ENCODE data around the gene OSBPL3. TPM values are rescaled to one million over a fixed set of nuclear protein-coding genes. Genes with fewer than 3 reads are reported as not detected.

The OSBPL3 gene
- polyA plus RNA-seq, 1 donor from 2014 or later = 0.26 TPM

DNA sequence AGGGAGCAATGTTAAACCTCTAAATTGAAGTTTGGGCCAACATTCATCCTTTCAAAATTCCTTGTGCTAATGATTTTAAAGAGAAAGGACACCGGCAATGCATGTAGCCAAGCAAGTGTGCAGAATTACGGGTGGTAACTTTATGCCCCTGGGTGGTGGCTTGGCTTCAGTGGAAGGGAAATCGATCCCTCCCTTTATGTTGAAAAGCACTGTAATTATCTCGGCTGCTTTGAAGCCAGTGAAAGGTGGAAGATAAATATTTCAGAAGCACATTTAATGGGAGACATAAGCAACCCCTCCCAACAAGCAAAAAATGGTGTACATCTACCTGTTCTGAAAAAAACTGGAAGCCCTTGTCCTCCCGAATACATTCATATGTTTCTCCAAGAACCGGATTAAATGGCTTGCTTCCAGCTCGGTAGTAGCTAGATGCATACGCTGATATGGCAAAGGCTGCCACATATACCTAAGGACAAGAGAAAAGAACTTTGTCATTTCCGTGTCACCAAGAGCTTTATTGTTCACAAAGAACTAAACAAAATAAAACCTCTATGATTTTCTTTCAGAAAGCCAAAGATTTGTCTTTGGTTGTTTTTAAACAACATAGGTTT lies 149.4 kb downstream of the OSBPL3 start:
- Histone ChIP-seq H3K79me2 (replicated peaks; ENCODE audit: insufficient read depth, low read length) (no peaks in the 10 kb centered on the region), H3K9me3 (ENCODE audit: low read length) (no peaks in the 10 kb centered on the region), H3K4me2 (ENCODE audit: low read length) (no peak overlapping the region), H3K36me3 (ENCODE audit: insufficient read depth, low read length) (no peaks in the 10 kb centered on the region), H3K9ac (ENCODE audit: low read length) (no peak overlapping the region), H3K9me2 (ENCODE audit: insufficient read depth, low read length) (no peaks in the 10 kb centered on the region), H4K20me1 (ENCODE audit: insufficient read depth) (no peaks in the 10 kb centered on the region), H3K27ac (ENCODE audit: low read length) (no peak overlapping the region), H2AFZ (ENCODE audit: low read depth, low read length) (no peak overlapping the region), H3F3A (ENCODE audit: insufficient read depth, low read length, poor library complexity, severe bottlenecking) (no peaks in the 10 kb centered on the region), H3K4me3 (ENCODE audit: low read length) (no peak overlapping the region), H3K27me3 (ENCODE audit: insufficient read depth, low read depth, low read length) (no peaks in the 10 kb centered on the region)
- TF ChIP-seq EP300 (conservative IDR thresholded peaks at IDR 0.05; ENCODE audit: poor library complexity, severe bottlenecking) (no peak), SMC3 (conservative IDR thresholded peaks at IDR 0.05; ENCODE audit: poor library complexity) (no peak), POLR2AphosphoS5 (IDR thresholded peaks at IDR 0.05) (no peak), RAD21 (conservative IDR thresholded peaks at IDR 0.05) (no peak), TAF1 (IDR thresholded peaks at IDR 0.05; ENCODE audit: low read depth) (no peak), MXI1 (conservative IDR thresholded peaks at IDR 0.05; ENCODE audit: poor library complexity, severe bottlenecking) (no peak), EZH2 (IDR thresholded peaks at IDR 0.05; ENCODE audit: borderline replicate concordance, insufficient read depth, low read length, poor library complexity, severe bottlenecking) (no peak)
- TF ChIP-seq, protein P1, sequence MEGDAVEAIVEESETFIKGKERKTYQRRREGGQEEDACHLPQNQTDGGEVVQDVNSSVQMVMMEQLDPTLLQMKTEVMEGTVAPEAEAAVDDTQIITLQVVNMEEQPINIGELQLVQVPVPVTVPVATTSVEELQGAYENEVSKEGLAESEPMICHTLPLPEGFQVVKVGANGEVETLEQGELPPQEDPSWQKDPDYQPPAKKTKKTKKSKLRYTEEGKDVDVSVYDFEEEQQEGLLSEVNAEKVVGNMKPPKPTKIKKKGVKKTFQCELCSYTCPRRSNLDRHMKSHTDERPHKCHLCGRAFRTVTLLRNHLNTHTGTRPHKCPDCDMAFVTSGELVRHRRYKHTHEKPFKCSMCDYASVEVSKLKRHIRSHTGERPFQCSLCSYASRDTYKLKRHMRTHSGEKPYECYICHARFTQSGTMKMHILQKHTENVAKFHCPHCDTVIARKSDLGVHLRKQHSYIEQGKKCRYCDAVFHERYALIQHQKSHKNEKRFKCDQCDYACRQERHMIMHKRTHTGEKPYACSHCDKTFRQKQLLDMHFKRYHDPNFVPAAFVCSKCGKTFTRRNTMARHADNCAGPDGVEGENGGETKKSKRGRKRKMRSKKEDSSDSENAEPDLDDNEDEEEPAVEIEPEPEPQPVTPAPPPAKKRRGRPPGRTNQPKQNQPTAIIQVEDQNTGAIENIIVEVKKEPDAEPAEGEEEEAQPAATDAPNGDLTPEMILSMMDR (IDR thresholded peaks at IDR 0.05; ENCODE audit: poor library complexity, severe bottlenecking) = no peak
- TF ChIP-seq, protein P2, sequence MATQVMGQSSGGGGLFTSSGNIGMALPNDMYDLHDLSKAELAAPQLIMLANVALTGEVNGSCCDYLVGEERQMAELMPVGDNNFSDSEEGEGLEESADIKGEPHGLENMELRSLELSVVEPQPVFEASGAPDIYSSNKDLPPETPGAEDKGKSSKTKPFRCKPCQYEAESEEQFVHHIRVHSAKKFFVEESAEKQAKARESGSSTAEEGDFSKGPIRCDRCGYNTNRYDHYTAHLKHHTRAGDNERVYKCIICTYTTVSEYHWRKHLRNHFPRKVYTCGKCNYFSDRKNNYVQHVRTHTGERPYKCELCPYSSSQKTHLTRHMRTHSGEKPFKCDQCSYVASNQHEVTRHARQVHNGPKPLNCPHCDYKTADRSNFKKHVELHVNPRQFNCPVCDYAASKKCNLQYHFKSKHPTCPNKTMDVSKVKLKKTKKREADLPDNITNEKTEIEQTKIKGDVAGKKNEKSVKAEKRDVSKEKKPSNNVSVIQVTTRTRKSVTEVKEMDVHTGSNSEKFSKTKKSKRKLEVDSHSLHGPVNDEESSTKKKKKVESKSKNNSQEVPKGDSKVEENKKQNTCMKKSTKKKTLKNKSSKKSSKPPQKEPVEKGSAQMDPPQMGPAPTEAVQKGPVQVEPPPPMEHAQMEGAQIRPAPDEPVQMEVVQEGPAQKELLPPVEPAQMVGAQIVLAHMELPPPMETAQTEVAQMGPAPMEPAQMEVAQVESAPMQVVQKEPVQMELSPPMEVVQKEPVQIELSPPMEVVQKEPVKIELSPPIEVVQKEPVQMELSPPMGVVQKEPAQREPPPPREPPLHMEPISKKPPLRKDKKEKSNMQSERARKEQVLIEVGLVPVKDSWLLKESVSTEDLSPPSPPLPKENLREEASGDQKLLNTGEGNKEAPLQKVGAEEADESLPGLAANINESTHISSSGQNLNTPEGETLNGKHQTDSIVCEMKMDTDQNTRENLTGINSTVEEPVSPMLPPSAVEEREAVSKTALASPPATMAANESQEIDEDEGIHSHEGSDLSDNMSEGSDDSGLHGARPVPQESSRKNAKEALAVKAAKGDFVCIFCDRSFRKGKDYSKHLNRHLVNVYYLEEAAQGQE (IDR thresholded peaks at IDR 0.05; ENCODE audit: borderline replicate concordance) = no peak

DNA sequence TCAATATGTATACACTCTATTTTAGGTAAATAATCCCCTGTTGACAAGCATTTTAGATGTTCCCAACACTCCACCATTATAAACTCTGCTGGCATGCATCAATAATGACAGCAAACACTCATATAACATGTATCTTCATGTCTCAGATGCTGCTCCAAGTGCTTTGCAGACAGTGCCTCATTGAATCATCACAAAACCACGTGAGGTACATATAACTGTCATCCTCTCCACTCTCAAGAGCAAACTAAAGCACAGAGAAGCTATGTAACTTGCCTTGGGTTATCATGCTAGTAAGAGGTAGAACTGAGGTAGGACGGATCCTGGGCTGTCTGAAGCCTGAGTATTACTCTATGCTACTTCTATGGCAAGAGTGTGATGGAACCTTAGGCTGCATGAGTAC lies 150.2 kb downstream of the OSBPL3 start:
- H3K9ac ChIP-seq (ENCODE audit: low read length) = no peak overlapping the region
- no peaks in the 10 kb centered on the region for H3K36me3 ChIP-seq (ENCODE audit: insufficient read depth, low read length)
- H3K9me2 ChIP-seq (ENCODE audit: insufficient read depth, low read length) = no peaks in the 10 kb centered on the region
- no peaks in the 10 kb centered on the region for H3F3A ChIP-seq (ENCODE audit: insufficient read depth, low read length, poor library complexity, severe bottlenecking)
- no peaks in the 10 kb centered on the region for H3K9me3 ChIP-seq (ENCODE audit: low read length)
- no peak overlapping the region for H2AFZ ChIP-seq (ENCODE audit: low read depth, low read length)
- no peaks in the 10 kb centered on the region for H3K79me2 ChIP-seq (replicated peaks; ENCODE audit: insufficient read depth, low read length)
- H4K20me1 ChIP-seq (ENCODE audit: insufficient read depth) = no peaks in the 10 kb centered on the region
- no peak overlapping the region for H3K4me2 ChIP-seq (ENCODE audit: low read length)
- no peaks in the 10 kb centered on the region for H3K27me3 ChIP-seq (ENCODE audit: insufficient read depth, low read depth, low read length)
- TF ChIP-seq EZH2 (IDR thresholded peaks at IDR 0.05; ENCODE audit: borderline replicate concordance, insufficient read depth, low read length, poor library complexity, severe bottlenecking) (no peak), TAF1 (IDR thresholded peaks at IDR 0.05; ENCODE audit: low read depth) (no peak), POLR2AphosphoS5 (IDR thresholded peaks at IDR 0.05) (no peak), SMC3 (conservative IDR thresholded peaks at IDR 0.05; ENCODE audit: poor library complexity) (no peak), EP300 (conservative IDR thresholded peaks at IDR 0.05; ENCODE audit: poor library complexity, severe bottlenecking) (no peak), RAD21 (conservative IDR thresholded peaks at IDR 0.05) (no peak)
- TF ChIP-seq, protein P2 (IDR thresholded peaks at IDR 0.05; ENCODE audit: borderline replicate concordance) = no peak
- no peak overlapping the region for H3K27ac ChIP-seq (ENCODE audit: low read length)
- no peak overlapping the region for H3K4me3 ChIP-seq (ENCODE audit: low read length)

All from neural cell (in vitro differentiated cells).